ENCODE results near the gene LUZP2. TPM values are rescaled to one million over a fixed set of nuclear protein-coding genes. Genes with fewer than 3 reads are reported as not detected.

The LUZP2 gene
- not detected for total RNA-seq

DNA sequence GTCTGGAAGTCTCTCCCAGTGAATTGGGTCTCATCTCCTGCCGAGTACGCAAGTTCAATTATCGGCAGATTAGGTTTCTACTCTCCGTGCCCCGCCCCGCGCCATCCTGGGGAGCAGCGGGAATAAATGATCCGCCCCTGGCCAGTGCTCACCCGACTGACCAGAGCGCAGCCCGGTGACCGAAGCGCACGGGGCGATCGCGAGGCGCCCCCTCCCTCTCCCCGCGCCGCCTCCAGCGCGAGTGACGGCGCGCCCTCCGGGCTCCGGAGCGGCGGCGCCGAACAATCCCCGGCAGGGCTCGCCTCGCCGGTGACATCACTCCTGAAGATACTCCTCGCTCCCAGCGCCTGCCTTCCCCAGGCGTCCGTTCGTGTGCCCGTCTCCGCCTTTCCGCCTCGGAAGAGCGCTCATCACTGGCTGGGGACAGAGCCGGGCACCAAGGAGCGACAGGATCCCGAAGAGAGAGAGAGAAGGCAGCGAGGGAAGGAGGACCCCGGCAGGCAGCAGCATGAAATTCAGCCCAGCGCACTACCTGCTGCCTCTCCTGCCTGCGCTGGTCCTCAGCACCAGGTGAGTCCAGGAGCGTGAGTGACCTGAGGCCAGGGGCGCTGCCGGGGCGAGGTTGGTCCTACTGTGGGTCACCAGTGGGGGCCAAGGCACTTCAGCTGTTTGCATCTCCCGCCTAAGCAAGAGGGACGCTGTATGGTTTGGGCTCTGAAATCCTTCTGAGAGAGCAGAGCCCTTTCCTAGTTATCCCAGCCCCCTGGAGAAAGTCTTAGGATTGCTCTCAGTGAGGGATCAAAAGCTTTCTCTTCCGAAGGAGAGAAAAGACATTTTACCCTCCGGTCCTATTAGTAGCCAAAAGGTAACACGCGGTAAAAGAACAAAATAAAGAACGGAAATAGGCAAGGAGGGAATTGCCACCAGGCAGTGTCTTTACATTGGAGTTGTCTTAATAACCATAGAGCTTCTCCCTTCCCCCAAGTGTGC, at the start of gene LUZP2:
TSS of gene LUZP2 (plus strand) at position 318 of the 990 bp plus-strand sequence.
- Mint-ChIP-seq H3K9me3 (peaks cover 2% of the 10 kb centered on the region), H3K4me3 (no peak within 1 kb of the TSS), H3K4me1 (ENCODE audit: low read depth) (no peaks in the 10 kb centered on the region), H3K36me3 (ENCODE audit: insufficient read depth) (no peaks in the 10 kb centered on the region), H3K27me3 (ENCODE audit: low read depth) (peaks cover 13% of the 10 kb centered on the region)
- DNase-seq (no peak), ATAC-seq (no peak)

DNA sequence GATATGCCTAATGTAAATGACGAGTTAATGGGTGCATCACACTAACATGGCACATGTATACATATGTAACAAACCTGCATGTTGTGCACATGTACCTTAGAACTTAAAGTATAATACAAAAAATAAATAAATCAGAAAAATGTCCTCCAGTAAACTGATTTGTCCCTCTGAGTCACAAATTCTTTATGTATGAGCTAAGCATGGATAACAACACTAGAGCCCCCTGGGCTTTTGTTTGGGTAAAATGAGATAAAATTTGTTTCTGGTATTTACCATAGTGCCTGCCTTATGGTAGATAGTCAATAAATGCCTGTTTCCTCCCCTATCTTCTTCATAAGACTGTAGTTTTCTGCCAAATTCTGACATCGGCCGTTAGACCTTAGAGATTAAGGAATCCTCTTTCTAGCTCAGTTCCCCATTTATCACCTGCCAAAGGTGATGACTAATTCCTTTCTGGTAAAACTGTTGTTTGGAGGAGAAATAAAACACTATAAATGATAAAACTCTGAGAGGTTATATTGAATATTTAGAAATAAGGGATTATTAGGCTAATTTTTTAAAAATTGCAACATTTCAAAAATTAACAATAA, 43.6 kb upstream of the LUZP2 start:
- Mint-ChIP-seq H3K4me1 (ENCODE audit: low read depth) (no peaks in the 10 kb centered on the region), H3K4me3 (no peak overlapping the region), H3K9me3 (peaks cover 12% of the 10 kb centered on the region), H3K27me3 (ENCODE audit: low read depth) (no peaks in the 10 kb centered on the region), H3K36me3 (ENCODE audit: insufficient read depth) (no peaks in the 10 kb centered on the region)
- no peak for DNase-seq
- ATAC-seq, result no peak

DNA sequence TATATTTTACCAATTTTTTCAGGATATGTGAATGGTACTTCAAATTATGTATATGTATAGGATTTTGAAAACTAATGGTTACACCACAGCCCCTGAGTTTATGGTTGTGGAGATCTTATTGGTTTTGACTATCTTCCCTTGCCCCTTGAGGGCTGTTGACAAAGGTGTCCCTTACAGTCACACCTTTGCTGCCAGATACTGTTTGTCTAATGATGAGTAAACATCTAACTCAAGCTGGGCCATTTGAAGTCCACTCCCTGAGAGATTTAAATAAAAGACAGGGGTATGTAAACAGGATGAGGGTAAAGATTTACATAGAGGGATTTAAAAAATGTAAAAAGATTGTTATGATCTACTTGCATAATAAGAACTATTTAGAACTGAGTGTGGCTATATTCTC, 38.9 kb upstream of the LUZP2 start:
- no peak overlapping the region for H3K4me3 Mint-ChIP-seq

DNA sequence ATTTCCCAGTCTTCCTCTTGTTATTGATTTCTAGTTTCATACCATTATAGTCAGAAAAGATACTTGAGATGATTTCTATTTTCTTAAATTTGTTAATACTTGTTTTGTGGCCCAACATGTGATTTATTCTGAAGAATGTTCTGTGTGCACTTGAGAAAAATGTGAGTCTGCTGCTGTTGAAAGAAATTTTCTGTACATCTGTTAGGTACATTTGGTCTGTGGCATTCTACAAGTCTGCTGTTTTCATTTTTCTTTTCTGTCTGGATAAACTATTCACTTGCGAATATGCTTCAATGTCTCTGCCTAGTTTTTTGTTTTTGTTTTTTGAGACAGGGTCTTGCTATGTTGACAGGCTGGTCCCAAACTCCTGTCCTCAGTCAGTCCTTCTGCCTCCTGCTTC, 26.4 kb upstream of the LUZP2 start:
- Mint-ChIP-seq H3K27me3 (ENCODE audit: low read depth) (no peaks in the 10 kb centered on the region), H3K9me3 (peaks cover 8% of the 10 kb centered on the region), H3K4me1 (ENCODE audit: low read depth) (no peaks in the 10 kb centered on the region), H3K4me3 (no peak overlapping the region), H3K36me3 (ENCODE audit: insufficient read depth) (no peaks in the 10 kb centered on the region)
- ATAC-seq (no peak), DNase-seq (no peak)

More for the DNA sequence above, 38.9 kb upstream of the LUZP2 start:
- no peaks in the 10 kb centered on the region for H3K4me1 Mint-ChIP-seq (ENCODE audit: low read depth)
- peaks cover 18% of the 10 kb centered on the region for H3K9me3 Mint-ChIP-seq
- H3K36me3 Mint-ChIP-seq (ENCODE audit: insufficient read depth), result no peaks in the 10 kb centered on the region
- H3K27me3 Mint-ChIP-seq (ENCODE audit: low read depth), result no peaks in the 10 kb centered on the region
- ATAC-seq (no peak), DNase-seq (no peak)

DNA sequence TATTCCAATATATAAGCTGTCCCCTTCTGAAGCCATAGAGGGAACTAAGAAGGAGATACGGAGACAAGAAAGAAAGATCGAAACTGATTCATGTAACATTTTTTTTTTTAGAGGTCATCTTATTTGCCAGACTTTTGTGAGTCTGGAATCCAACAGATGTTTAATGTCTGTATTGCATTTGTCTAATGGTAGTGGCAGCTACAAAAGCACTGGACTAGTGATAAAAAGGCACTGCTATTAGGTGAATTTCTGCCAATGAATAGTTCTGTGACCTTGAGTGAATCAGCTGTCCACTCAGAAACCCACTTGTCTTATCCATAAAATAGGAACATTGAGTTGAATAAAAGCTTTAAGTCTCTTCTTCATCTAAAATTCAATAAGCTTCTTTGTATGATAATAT, 25.8 kb upstream of the LUZP2 start:
- Mint-ChIP-seq H3K4me3 (no peak overlapping the region), H3K27me3 (ENCODE audit: low read depth) (no peaks in the 10 kb centered on the region), H3K36me3 (ENCODE audit: insufficient read depth) (no peaks in the 10 kb centered on the region), H3K4me1 (ENCODE audit: low read depth) (no peaks in the 10 kb centered on the region), H3K9me3 (peaks cover 15% of the 10 kb centered on the region)
- ATAC-seq (no peak), DNase-seq (no peak)

DNA sequence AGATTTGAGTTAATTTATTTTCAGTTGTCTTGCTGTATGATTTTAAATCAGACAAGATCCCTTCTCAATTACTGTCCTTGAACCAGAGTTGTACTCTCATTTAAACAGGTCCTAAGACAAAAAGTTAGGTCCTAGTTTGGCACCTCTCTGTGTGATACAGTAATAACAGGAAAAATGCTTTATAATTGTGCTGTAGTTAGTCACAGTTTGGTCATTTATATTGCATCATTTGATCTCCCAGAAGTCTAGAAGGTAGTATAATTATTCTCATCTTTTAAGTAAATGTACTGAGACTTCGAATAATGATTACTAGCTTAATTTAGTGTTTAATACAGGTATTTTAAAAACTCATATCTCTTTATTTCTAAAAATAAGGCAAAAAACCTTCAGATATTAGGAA, 18.1 kb upstream of the LUZP2 start:
- H3K36me3 Mint-ChIP-seq (ENCODE audit: insufficient read depth), result no peaks in the 10 kb centered on the region
- no peak for DNase-seq
- H3K4me3 Mint-ChIP-seq, result no peak overlapping the region
- peaks cover 28% of the 10 kb centered on the region for H3K9me3 Mint-ChIP-seq
- no peaks in the 10 kb centered on the region for H3K27me3 Mint-ChIP-seq (ENCODE audit: low read depth)
- ATAC-seq, result no peak
- no peaks in the 10 kb centered on the region for H3K4me1 Mint-ChIP-seq (ENCODE audit: low read depth)

DNA sequence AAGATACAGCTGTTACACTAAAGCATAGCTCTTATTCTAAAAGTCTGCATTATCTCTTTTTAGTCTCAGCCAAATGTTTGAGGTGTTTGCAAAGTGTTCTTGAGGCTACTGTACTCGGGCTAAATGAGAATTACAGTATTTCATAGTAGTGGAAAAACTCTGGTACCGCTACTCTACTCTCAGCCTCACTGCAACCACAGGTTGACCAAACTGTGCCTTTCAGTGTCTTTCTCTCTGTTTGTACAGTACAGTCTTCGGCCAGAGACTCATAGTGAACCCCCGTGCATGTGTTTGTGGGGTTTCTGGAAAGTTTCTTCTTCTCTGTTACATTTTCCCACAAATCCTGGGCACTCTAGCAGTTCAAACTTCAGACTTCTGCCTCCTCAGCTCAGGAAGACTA, 7.4 kb upstream of the LUZP2 start:
- no peaks in the 10 kb centered on the region for H3K36me3 Mint-ChIP-seq (ENCODE audit: insufficient read depth)
- no peak overlapping the region for H3K4me3 Mint-ChIP-seq
- ATAC-seq (no peak), DNase-seq (no peak)
- H3K4me1 Mint-ChIP-seq (ENCODE audit: low read depth), result no peaks in the 10 kb centered on the region
- H3K27me3 Mint-ChIP-seq (ENCODE audit: low read depth), result no peaks in the 10 kb centered on the region
- peaks cover 6% of the 10 kb centered on the region for H3K9me3 Mint-ChIP-seq

DNA sequence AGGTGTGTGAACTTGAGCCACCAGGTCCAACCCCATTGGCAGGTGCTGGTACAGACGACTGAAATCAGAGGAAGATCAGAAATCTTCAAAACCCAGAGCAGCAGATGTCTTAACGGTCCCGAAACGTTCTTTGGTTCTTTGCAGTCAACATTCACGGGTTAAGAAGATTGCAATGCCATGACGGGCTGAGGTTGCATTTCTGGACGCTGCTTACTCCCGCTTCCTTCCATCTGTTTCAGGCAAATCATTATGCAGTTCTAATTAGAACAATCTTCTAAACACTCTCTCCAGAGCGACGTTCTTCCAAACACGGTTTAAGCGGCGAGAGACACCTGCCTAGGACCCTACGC, 492 bp upstream of the LUZP2 start:
- H3K4me3 Mint-ChIP-seq, result no peak overlapping the region
- H3K27me3 Mint-ChIP-seq (ENCODE audit: low read depth), result peaks cover 13% of the 10 kb centered on the region
- no peaks in the 10 kb centered on the region for H3K9me3 Mint-ChIP-seq
- ATAC-seq (no peak), DNase-seq (no peak)
- H3K4me1 Mint-ChIP-seq (ENCODE audit: low read depth), result no peaks in the 10 kb centered on the region
- H3K36me3 Mint-ChIP-seq (ENCODE audit: insufficient read depth), result no peaks in the 10 kb centered on the region

DNA sequence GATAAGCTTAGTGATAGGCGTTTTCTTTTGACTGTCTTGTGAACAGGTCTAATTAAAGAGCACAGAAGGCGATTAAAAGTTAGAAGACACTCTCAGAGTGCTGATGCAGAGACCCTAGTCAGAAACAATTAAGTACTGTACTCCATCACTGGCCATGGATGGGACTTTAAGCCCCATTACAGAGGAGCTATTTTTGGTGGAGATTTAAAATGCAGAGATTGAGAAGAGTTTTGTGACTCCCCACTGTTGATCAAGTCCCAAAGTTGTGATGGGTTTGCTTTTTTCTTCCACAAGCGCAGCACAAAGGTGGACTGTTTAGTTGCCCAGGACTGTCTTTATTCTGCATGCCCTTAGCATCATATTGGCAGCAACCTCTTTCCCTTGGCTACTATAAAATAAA, 978 bp downstream of the LUZP2 start:
- no peaks in the 10 kb centered on the region for H3K36me3 Mint-ChIP-seq (ENCODE audit: insufficient read depth)
- no peak overlapping the region for H3K4me3 Mint-ChIP-seq
- DNase-seq (no peak), ATAC-seq (no peak)
- H3K27me3 Mint-ChIP-seq (ENCODE audit: low read depth), result peaks cover 13% of the 10 kb centered on the region
- H3K4me1 Mint-ChIP-seq (ENCODE audit: low read depth), result no peaks in the 10 kb centered on the region
- H3K9me3 Mint-ChIP-seq, result peaks cover 3% of the 10 kb centered on the region

DNA sequence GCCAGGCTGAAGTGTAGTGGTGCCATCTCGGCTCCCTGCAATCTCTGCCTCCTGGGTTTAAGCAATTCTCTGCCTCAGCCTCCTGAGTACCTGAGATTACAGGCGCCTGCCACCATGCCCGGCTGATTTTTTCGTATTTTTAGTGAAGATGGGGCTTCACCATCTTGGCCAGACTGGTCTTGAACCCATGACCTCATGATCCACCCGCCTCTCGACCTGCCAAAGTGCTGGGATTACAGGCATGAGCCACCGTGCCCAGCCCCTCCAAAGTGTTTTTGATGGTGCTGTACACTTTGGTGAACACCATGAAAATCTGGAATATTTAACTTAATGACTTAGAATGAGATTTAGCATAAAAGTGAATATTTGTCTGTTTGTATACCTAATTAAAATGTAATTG, 5.6 kb downstream of the LUZP2 start:
- ATAC-seq (no peak), DNase-seq (no peak)
- no peak overlapping the region for H3K4me3 Mint-ChIP-seq
- H3K36me3 Mint-ChIP-seq (ENCODE audit: insufficient read depth), result no peaks in the 10 kb centered on the region
- peaks cover 9% of the 10 kb centered on the region for H3K9me3 Mint-ChIP-seq
- no peaks in the 10 kb centered on the region for H3K4me1 Mint-ChIP-seq (ENCODE audit: low read depth)
- peaks cover 3% of the 10 kb centered on the region for H3K27me3 Mint-ChIP-seq (ENCODE audit: low read depth)

DNA sequence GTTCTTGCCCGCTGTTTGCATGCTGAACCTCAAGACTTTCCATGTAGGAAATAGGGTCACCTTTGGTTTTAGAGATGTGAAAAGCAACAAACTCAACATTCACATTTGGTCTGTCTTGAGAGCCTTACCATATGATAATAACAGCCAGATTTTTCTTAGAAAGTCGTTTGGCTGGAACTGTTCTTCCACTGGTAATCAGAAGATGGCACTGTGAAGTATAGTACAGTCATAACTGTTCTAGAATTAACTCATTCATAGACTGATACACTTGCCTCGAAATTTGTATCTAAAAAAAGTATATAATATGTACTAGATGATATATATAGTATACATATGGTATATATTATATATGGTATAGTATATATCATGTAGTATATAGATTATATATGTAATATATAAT, 12.3 kb downstream of the LUZP2 start:
- no peaks in the 10 kb centered on the region for H3K4me1 Mint-ChIP-seq (ENCODE audit: low read depth)
- DNase-seq (no peak), ATAC-seq (no peak)
- H3K4me3 Mint-ChIP-seq, result no peak overlapping the region
- H3K36me3 Mint-ChIP-seq (ENCODE audit: insufficient read depth), result no peaks in the 10 kb centered on the region
- peaks cover 10% of the 10 kb centered on the region for H3K9me3 Mint-ChIP-seq
- H3K27me3 Mint-ChIP-seq (ENCODE audit: low read depth), result no peaks in the 10 kb centered on the region

DNA sequence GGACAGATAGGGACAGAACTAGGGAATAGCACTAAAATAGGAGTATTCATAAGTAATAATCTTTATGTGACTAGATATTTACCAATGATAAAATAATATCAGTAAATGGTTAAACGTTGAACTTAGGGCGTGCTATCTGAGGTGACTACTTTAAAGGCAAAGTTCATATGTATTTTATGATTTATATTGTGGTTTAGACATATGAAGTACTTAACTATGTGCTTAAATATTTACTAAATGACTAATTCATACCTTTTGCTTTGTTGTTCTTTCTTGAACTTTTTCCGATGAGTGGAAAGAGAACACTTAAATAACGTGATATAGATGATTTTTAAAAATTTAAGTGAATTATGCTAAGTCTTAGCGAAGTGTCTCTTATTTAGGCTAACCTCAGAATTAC, 14.7 kb downstream of the LUZP2 start:
- ATAC-seq, result no peak
- Mint-ChIP-seq H3K4me3 (no peak overlapping the region), H3K27me3 (ENCODE audit: low read depth) (no peaks in the 10 kb centered on the region)

DNA sequence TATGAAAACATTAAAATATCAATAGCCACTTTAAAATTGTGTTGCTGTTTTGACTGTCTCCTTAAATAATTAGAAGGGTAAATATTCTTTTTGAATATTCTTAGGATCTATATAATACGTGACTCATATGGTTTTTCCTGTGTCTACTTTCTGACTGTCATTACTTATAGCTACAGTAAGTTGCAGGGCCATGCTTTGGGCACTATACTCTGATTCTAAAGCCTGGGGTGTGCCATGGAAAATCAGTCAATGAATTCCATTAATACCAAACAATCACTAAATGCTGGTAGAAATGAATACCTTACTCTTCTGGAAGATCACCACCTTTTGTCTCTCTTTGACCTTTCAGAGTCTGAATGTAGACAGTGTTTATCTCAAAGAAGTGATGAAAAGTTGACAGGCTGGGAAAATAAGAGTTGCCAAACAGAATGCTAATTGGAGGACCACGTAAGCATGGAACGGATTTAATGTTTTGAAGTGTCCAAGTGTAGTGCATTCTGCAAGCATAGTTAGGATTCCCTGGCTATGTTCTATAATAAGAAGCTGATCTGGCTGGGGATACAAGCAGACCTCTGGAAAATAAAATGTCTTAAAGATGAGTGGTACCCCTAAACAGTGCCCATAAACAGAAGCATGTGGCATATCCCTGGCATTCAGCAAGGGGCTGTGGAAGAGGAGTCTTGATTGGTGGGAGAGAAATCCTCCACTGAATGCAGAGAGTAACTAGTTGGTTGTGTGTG, 16.8 kb downstream of the LUZP2 start:
- Mint-ChIP-seq H3K27me3 (ENCODE audit: low read depth) (no peaks in the 10 kb centered on the region), H3K4me1 (ENCODE audit: low read depth) (no peaks in the 10 kb centered on the region), H3K9me3 (peaks cover 13% of the 10 kb centered on the region), H3K4me3 (no peak overlapping the region), H3K36me3 (ENCODE audit: insufficient read depth) (no peaks in the 10 kb centered on the region)
- no peak for DNase-seq
- no peak for ATAC-seq

More for the DNA sequence above, 14.7 kb downstream of the LUZP2 start:
- DNase-seq, result no peak
- Mint-ChIP-seq H3K4me1 (ENCODE audit: low read depth) (no peaks in the 10 kb centered on the region), H3K36me3 (ENCODE audit: insufficient read depth) (no peaks in the 10 kb centered on the region), H3K9me3 (peaks cover 12% of the 10 kb centered on the region)

DNA sequence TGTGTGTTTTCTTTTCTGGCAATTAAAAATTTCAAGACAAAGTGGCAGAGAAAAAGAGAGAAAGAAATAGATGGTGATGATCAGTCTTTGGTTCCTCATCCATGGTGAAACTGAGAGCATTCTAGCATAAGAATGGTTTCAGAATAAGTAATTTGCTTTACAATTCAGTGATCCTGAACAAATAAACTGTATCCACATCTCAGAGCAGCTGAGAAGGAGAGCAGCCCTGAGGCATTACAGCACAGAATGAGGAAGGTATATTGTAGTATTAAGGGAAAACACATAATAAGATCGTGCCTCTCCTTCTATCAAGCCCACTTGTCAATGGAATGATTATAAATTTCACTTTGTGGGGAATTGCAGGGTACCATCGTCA, 17.4 kb downstream of the LUZP2 start:
- Mint-ChIP-seq H3K9me3 (peaks cover 13% of the 10 kb centered on the region), H3K27me3 (ENCODE audit: low read depth) (no peaks in the 10 kb centered on the region), H3K4me3 (no peak overlapping the region), H3K4me1 (ENCODE audit: low read depth) (no peaks in the 10 kb centered on the region), H3K36me3 (ENCODE audit: insufficient read depth) (no peaks in the 10 kb centered on the region)
- ATAC-seq, result no peak
- DNase-seq, result no peak

Data from activated T-cell treated with anti-CD3 and anti-CD28 coated beads, Interleukin-2, amount 50 U/mL, for 4 hours (primary cell).